ENCODE results near the gene TNFSF13.

GRCh38 chr17:7590743-7591142 lies 32.2 kb downstream of the TNFSF13 start:
- TF ChIP-seq CTCF (optimal IDR thresholded peaks at IDR 0.05 in 1 of 3, IDR thresholded peaks at IDR 0.05 in 1 of 3, conservative IDR thresholded peaks at IDR 0.05 in 1 of 3; ENCODE audit: extremely low read depth in 1 of 3, insufficient read depth in 2 of 3, low read length in 3 of 3) (no peak), EZH2 (IDR thresholded peaks at IDR 0.05; ENCODE audit: low read length) (no peak)
